ENCODE data around the gene KIF22.

DNA sequence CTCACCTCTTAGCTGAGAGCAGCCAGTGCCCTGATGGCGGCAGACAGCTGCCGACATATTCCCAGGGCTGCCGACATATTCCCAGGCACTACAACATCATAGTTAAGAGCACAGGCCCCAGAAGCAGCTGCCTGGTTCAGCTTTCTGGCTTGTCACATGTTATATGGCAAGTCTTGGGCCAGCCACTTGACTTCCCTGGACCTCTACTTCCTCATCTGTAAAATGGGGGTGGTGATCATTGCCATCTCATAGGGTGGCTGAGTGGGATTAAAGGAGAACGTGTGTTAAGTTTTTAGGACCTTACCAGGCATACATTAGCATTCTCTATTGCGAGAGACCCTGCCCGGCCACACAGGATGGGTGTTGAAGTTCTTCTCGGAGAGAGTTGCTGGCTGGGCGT, 53.4 kb downstream of the KIF22 start:
- TF ChIP-seq POLR2AphosphoS5 (IDR thresholded peaks at IDR 0.05) (no peak), POLR2A (IDR thresholded peaks at IDR 0.05) (no peak)
- TF ChIP-seq, protein P1, sequence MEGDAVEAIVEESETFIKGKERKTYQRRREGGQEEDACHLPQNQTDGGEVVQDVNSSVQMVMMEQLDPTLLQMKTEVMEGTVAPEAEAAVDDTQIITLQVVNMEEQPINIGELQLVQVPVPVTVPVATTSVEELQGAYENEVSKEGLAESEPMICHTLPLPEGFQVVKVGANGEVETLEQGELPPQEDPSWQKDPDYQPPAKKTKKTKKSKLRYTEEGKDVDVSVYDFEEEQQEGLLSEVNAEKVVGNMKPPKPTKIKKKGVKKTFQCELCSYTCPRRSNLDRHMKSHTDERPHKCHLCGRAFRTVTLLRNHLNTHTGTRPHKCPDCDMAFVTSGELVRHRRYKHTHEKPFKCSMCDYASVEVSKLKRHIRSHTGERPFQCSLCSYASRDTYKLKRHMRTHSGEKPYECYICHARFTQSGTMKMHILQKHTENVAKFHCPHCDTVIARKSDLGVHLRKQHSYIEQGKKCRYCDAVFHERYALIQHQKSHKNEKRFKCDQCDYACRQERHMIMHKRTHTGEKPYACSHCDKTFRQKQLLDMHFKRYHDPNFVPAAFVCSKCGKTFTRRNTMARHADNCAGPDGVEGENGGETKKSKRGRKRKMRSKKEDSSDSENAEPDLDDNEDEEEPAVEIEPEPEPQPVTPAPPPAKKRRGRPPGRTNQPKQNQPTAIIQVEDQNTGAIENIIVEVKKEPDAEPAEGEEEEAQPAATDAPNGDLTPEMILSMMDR (IDR thresholded peaks at IDR 0.05 in 8 of 11, conservative IDR thresholded peaks at IDR 0.05 in 3 of 11): no peak

All from spleen (tissue), 7 donors.